ENCODE measurements around the gene ZNF45. TPM values are rescaled to one million over a fixed set of nuclear protein-coding genes. Genes with fewer than 3 reads are reported as not detected.
"Not testable (repeated sequence)": the region's sequence is repeated elsewhere in the genome, so short reads cannot be mapped to it uniquely, and the experiment has no call there.

ZNF45 gene
- total and polyA plus RNA-seq, 4 donors = 3.4 to 18.5 (median 11.7) TPM

GRCh38 chr19:43956827-43957226 is 21.7 kb upstream of the ZNF45 start:
- intact Hi-C loops (cut with DNase I) = loop anchor here in 1 of 2 donors (10.0 kb wide), 1 partner anchor 132 kb away; the partner anchor contains the start of gene ZNF283
- ATAC-seq (ENCODE audit: low FRiP score) = no peak
- Histone ChIP-seq H3K4me1 (ENCODE audit: control insufficient read depth in 1 of 2, insufficient read depth in 2 of 2, low read length in 2 of 2) (no peaks in the 10 kb centered on the region), H3K4me3 (ENCODE audit: low read length in 2 of 2) (no peak overlapping the region), H3K27ac (ENCODE audit: low read depth in 1 of 2, low read length in 2 of 2) (no peak overlapping the region), H3K36me3 (ENCODE audit: control insufficient read depth in 1 of 2, insufficient read depth in 2 of 2, low read length in 1 of 2) (peaks cover 6 to 13% of the 10 kb centered on the region in 2 donors), H3K27me3 (ENCODE audit: control insufficient read depth in 1 of 2, insufficient read depth in 2 of 2, low read length in 1 of 2) (no peaks in the 10 kb centered on the region), H3K9me3 (ENCODE audit: control insufficient read depth, low read length) (peaks cover 23% of the 10 kb centered on the region)
- WGBS, 2 donors = 95 to 97% methylated on average over 3 of the region's 3 CpGs
- DNase-seq = no peak

DNA sequence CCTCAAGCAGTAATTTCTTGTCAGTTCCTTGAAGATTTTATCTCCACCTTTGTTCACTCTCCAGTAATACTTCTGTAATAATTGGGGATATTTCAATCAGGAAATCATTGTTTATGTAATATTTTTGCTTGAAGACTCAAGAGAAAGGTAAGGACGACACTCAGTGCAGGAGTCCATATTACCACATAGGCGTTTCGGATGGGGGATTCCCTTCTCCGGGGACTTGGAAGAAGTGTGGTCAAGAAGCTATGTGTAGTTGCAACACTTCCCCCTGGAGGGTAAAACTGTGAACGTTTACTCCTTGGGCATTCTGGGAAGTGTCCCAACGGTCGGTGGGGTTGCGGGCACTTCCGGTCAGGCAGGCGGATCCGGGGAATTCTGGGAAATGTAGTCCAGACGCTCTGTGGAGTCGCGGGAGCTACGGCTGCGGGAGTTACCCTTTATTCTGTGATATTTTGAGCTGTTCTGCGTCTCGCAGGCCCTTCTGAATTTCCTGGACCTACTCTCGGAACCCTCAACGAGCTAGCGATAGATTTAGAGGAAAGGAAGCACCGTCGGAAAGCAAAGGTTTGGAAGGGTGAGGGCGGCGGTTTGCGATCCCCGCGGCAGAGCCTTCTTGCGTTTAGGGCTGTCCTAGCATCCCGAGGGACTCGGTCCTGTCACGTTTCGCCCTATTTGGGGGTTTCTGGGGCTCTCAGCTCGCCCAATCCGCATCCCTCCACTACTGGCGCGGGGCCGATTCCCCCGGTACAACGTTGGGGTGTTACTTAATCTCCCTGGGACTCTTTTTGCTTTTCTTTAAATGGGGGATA is 16.0 kb upstream of the ZNF45 start, which contains the start of gene ZNF221:
Gene ZNF221, plus strand, starts transcription at position 395 of the 812 bp plus-strand sequence. CDS start 11,499 bp downstream, outside the sequence.
- Histone ChIP-seq H3K9me3 (ENCODE audit: control insufficient read depth, low read length) (peaks cover 10% of the 10 kb centered on the region), H3K27ac (ENCODE audit: low read depth in 1 of 2, low read length in 2 of 2) (peak within 1 kb of the TSS in 1 of 2 donors; percentile 9), H3K4me3 (ENCODE audit: low read length in 2 of 2) (peak within 1 kb of the TSS; percentile 42 to 86), H3K4me1 (ENCODE audit: control insufficient read depth in 1 of 2, insufficient read depth in 2 of 2, low read length in 2 of 2) (no peaks in the 10 kb centered on the region), H3K27me3 (ENCODE audit: control insufficient read depth in 1 of 2, insufficient read depth in 2 of 2, low read length in 1 of 2) (no peaks in the 10 kb centered on the region), H3K36me3 (ENCODE audit: control insufficient read depth in 1 of 2, insufficient read depth in 2 of 2, low read length in 1 of 2) (peaks cover 0 to 4% of the 10 kb centered on the region in 2 donors)
- 1% methylated on average over 40 of the region's 40 CpGs for WGBS, 2 donors
- ATAC-seq (ENCODE audit: low FRiP score) = peak; percentile 98
- DNase-seq = peak; percentile 94 to 95
- intact Hi-C loops (cut with DNase I) = loop anchor here in 1 of 2 donors (1.0 to 10.0 kb wide), 2 partner anchors 16 to 126 kb away; partner anchors contain the start of genes ZNF283 and ZNF45

GRCh38 chr19:43949803-43950202 is 14.7 kb upstream of the ZNF45 start:
- H3K27ac ChIP-seq (ENCODE audit: low read depth in 1 of 2, low read length in 2 of 2); H3K4me1 ChIP-seq (ENCODE audit: control insufficient read depth in 1 of 2, insufficient read depth in 2 of 2, low read length in 2 of 2); H3K36me3 ChIP-seq (ENCODE audit: control insufficient read depth in 1 of 2, insufficient read depth in 2 of 2, low read length in 1 of 2); H3K9me3 ChIP-seq (ENCODE audit: control insufficient read depth, low read length); DNase-seq; H3K4me3 ChIP-seq (ENCODE audit: low read length in 2 of 2); ATAC-seq (ENCODE audit: low FRiP score); H3K27me3 ChIP-seq (ENCODE audit: control insufficient read depth in 1 of 2, insufficient read depth in 2 of 2, low read length in 1 of 2): not testable (repeated sequence)
- WGBS, 2 donors = 86 to 91% methylated on average over 2 of the region's 2 CpGs
- intact Hi-C loops (cut with DNase I) = loop anchor here in 1 of 2 donors (10.0 kb wide), 1 partner anchor 125 kb away; the partner anchor contains the start of gene ZNF283

DNA sequence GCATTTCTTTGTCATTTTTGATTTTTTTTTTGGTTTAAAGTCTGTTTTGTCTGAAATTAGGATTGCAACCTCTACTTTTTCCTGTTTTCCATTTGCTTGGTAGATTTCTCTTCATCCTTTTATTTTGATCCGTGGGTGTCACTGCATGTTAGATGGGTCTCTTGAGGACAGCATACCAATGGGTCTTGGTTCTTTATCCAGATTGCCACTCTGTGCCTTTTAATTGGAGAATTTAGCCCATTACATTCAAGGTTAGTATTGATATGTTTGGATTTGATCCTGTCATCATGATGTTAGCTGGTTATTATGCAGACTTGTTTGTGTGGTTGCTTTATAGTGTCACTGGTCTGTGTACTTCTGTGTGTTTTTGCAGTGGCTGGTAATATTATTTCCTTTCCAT is 12.3 kb upstream of the ZNF45 start:
- ATAC-seq (ENCODE audit: low FRiP score); H3K27ac ChIP-seq (ENCODE audit: low read depth in 1 of 2, low read length in 2 of 2); H3K9me3 ChIP-seq (ENCODE audit: control insufficient read depth, low read length); H3K4me3 ChIP-seq (ENCODE audit: low read length in 2 of 2); intact Hi-C loops (cut with DNase I); H3K36me3 ChIP-seq (ENCODE audit: control insufficient read depth in 1 of 2, insufficient read depth in 2 of 2, low read length in 1 of 2); DNase-seq; H3K27me3 ChIP-seq (ENCODE audit: control insufficient read depth in 1 of 2, insufficient read depth in 2 of 2, low read length in 1 of 2); H3K4me1 ChIP-seq (ENCODE audit: control insufficient read depth in 1 of 2, insufficient read depth in 2 of 2, low read length in 2 of 2): not testable (repeated sequence)
- 0% methylated on average over 1 of the region's 1 CpG for WGBS, 2 donors

GRCh38 chr19:43941209-43941608 is 6.1 kb upstream of the ZNF45 start:
- H3K4me3 ChIP-seq (ENCODE audit: low read length in 2 of 2) = no peak overlapping the region
- ATAC-seq (ENCODE audit: low FRiP score) (no peak), DNase-seq (no peak)
- no peaks in the 10 kb centered on the region for H3K27me3 ChIP-seq (ENCODE audit: control insufficient read depth in 1 of 2, insufficient read depth in 2 of 2, low read length in 1 of 2)
- no peaks in the 10 kb centered on the region for H3K4me1 ChIP-seq (ENCODE audit: control insufficient read depth in 1 of 2, insufficient read depth in 2 of 2, low read length in 2 of 2)
- WGBS, 2 donors = 54 to 62% methylated on average over 5 of the region's 5 CpGs
- H3K27ac ChIP-seq (ENCODE audit: low read depth in 1 of 2, low read length in 2 of 2) = no peak overlapping the region
- H3K9me3 ChIP-seq (ENCODE audit: control insufficient read depth, low read length) = no peaks in the 10 kb centered on the region
- intact Hi-C loops (cut with DNase I) = no loop called here
- H3K36me3 ChIP-seq (ENCODE audit: control insufficient read depth in 1 of 2, insufficient read depth in 2 of 2, low read length in 1 of 2) = no peaks in the 10 kb centered on the region

GRCh38 chr19:43940719-43941118 is 5.6 kb upstream of the ZNF45 start:
- DNase-seq (no peak), ATAC-seq (ENCODE audit: low FRiP score) (no peak)
- Histone ChIP-seq H3K4me3 (ENCODE audit: low read length in 2 of 2) (no peak overlapping the region), H3K27ac (ENCODE audit: low read depth in 1 of 2, low read length in 2 of 2) (no peak overlapping the region), H3K9me3 (ENCODE audit: control insufficient read depth, low read length) (no peaks in the 10 kb centered on the region), H3K27me3 (ENCODE audit: control insufficient read depth in 1 of 2, insufficient read depth in 2 of 2, low read length in 1 of 2) (no peaks in the 10 kb centered on the region), H3K36me3 (ENCODE audit: control insufficient read depth in 1 of 2, insufficient read depth in 2 of 2, low read length in 1 of 2) (no peaks in the 10 kb centered on the region), H3K4me1 (ENCODE audit: control insufficient read depth in 1 of 2, insufficient read depth in 2 of 2, low read length in 2 of 2) (no peaks in the 10 kb centered on the region)
- intact Hi-C loops (cut with DNase I) = no loop called here
- WGBS, 2 donors = 75 to 78% methylated on average over 4 of the region's 4 CpGs

- no peak for DNase-seq
- ATAC-seq (ENCODE audit: low FRiP score) = no peak
- WGBS, 2 donors = 42 to 64% methylated on average over 3 of the region's 3 CpGs
- Histone ChIP-seq H3K4me3 (ENCODE audit: low read length in 2 of 2) (no peak overlapping the region), H3K36me3 (ENCODE audit: control insufficient read depth in 1 of 2, insufficient read depth in 2 of 2, low read length in 1 of 2) (no peaks in the 10 kb centered on the region), H3K27ac (ENCODE audit: low read depth in 1 of 2, low read length in 2 of 2) (no peak overlapping the region), H3K9me3 (ENCODE audit: control insufficient read depth, low read length) (no peaks in the 10 kb centered on the region), H3K27me3 (ENCODE audit: control insufficient read depth in 1 of 2, insufficient read depth in 2 of 2, low read length in 1 of 2) (no peaks in the 10 kb centered on the region), H3K4me1 (ENCODE audit: control insufficient read depth in 1 of 2, insufficient read depth in 2 of 2, low read length in 2 of 2) (no peaks in the 10 kb centered on the region)
- intact Hi-C loops (cut with DNase I) = no loop called here
Observed at GRCh38 chr19:43939557-43940260, 4.6 kb upstream of the ZNF45 start.

DNA sequence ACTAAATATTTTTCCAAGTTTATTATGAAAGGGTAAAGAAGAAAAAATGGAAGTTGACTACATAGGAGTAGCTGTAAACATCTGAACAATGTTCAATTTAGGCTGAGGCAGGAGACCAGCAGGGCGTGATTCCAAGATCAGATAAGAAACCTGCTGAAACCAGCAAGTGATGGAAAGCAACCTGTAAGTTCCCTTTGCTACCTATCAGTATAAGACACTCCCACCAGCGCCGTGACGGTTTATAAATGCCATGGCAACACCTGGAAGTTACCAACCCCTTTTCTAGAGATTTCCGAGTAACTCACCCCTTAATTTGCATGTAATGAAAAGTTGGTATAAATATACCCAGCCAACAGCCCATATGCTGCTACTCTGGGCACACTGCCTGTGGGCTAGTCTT is 1.1 kb upstream of the ZNF45 start:
- H3K27me3 ChIP-seq (ENCODE audit: control insufficient read depth in 1 of 2, insufficient read depth in 2 of 2, low read length in 1 of 2) = no peaks in the 10 kb centered on the region
- intact Hi-C loops (cut with DNase I) = no loop called here
- H3K27ac ChIP-seq (ENCODE audit: low read depth in 1 of 2, low read length in 2 of 2) = no peak overlapping the region
- H3K9me3 ChIP-seq (ENCODE audit: control insufficient read depth, low read length) = no peaks in the 10 kb centered on the region
- DNase-seq = no peak
- WGBS, 2 donors = 72 to 81% methylated on average over 5 of the region's 5 CpGs
- no peak for ATAC-seq (ENCODE audit: low FRiP score)
- H3K4me3 ChIP-seq (ENCODE audit: low read length in 2 of 2) = no peak overlapping the region
- H3K36me3 ChIP-seq (ENCODE audit: control insufficient read depth in 1 of 2, insufficient read depth in 2 of 2, low read length in 1 of 2) = peaks cover 0 to 1% of the 10 kb centered on the region in 2 donors
- no peaks in the 10 kb centered on the region for H3K4me1 ChIP-seq (ENCODE audit: control insufficient read depth in 1 of 2, insufficient read depth in 2 of 2, low read length in 2 of 2)
